SU-DHL-6 (cell line): ENCODE data around the gene CDC45.

Source experiments
- EZH2phosphoT487 ChIP-seq: fragments of 200-600 bp; sonication (generic), shearing (Covaris generic); conservative IDR thresholded peaks from 2 replicates; pipeline ENCODE4 v1.6.1; 2018; ENCODE audit warnings: mild to moderate bottlenecking, antibody characterized with exemption, low read length, moderate library complexity, mixed read lengths
- TF ChIP-seq, protein P1 (sequence below): fragments of 200-600 bp; sonication (generic); IDR thresholded peaks from one replicate; pipeline ENCODE4 v1.5.1; 2017; ENCODE audit warnings: antibody characterized with exemption, mild to moderate bottlenecking, low read length, moderate library complexity; ENCODE audit not compliant: insufficient read depth, poor library complexity, severe bottlenecking

DNA sequence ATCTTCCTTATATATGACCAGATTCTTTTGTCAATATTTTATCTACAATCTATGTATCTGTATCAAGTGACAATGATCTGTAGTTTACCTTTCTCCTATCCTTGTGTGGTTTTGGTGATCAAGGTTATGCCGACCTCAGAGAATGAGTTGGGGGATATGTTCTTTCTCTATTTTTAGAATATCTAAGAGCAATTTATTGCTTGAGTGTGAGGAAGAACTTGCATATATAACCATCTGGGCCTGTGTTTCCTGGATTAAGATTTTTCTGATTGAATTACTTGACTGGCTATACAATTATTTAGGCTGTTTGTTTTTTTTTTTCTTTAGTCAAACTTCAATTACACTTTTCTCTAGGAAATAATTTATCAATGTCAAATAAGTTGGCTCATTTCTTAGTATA is 18.2 kb upstream of the CDC45 start:
- TF ChIP-seq, protein P1, sequence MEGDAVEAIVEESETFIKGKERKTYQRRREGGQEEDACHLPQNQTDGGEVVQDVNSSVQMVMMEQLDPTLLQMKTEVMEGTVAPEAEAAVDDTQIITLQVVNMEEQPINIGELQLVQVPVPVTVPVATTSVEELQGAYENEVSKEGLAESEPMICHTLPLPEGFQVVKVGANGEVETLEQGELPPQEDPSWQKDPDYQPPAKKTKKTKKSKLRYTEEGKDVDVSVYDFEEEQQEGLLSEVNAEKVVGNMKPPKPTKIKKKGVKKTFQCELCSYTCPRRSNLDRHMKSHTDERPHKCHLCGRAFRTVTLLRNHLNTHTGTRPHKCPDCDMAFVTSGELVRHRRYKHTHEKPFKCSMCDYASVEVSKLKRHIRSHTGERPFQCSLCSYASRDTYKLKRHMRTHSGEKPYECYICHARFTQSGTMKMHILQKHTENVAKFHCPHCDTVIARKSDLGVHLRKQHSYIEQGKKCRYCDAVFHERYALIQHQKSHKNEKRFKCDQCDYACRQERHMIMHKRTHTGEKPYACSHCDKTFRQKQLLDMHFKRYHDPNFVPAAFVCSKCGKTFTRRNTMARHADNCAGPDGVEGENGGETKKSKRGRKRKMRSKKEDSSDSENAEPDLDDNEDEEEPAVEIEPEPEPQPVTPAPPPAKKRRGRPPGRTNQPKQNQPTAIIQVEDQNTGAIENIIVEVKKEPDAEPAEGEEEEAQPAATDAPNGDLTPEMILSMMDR, result no peak
- no peak for TF ChIP-seq EZH2phosphoT487
